Kidney tubule cell (primary cell): Measurements from ENCODE around the gene DNAJB12.
"Not testable (repeated sequence)": the region's sequence is repeated elsewhere in the genome, so short reads cannot be mapped to it uniquely, and the experiment has no call there.

ENCODE experiments used
- DNase-seq: peaks from one replicate; pipeline ENCODE4 v3.0.0-alpha.2; 2018; ENCODE audit warnings: low spot score

The DNAJB12 gene

DNA sequence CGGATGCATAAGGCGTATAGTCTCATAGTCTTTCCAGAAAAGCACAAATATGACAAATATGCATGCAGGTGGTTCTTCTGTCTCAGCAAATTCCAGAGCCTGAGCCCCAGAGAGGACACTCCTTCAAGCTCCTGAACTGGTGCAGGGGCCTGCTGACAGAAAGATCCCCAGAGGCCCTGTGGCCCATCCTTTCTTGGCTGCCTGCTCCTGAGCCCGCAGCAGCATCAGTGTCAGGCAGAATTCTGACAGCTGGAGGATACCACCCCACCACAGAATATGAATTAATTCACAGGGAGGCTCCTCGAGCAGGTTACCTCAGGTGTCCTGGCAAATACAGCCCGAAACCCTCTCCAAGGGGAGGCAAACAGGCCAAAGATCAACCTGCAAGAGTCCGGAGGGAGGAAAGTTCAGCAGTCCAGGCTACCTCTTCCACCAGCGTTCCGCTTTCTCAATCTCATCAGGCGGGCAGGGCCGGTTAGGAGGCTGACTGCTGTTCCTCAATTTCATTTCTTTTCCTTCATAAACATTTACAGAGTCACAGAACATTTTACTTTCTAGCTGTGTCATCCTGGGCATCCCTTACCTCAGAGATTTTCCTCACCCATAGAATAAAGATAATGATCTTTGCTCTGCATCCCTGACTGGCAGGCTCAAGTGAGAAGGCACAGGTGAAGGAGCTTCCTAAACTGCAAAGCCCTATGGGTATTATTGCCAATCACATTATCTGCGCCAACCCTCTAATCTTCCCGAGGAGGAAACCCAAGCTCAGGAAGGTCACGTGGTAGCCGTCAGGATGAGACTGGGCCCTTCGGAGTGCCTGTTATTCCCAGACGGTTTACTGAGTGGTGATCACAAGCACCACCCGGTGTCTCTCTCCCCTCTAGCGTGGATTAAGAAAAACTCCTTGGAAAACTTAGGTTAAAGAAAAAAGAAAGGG, 1.4 kb downstream of the DNAJB12 start:
- DNase-seq: peak; percentile 47

DNA sequence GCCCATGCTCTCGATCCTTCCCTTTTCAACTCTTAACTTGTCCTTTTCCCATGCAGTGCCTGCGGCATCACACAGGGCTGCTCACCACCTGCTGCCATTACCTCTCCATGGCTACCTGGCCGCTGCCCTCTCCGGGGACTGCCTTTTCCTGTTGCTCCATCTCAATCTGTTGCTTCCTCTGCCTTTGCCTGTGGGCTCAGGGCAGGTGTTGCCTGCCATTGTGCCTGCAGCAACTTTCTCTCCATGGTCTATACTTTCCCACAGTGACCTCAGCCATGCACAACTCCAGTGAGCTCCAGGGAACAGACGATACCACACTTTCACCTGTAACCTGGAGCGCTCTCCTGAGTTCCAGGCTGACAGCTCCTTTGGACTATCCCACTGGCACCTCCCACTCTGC, 3.2 kb downstream of the DNAJB12 start:
- no peak for DNase-seq

DNA sequence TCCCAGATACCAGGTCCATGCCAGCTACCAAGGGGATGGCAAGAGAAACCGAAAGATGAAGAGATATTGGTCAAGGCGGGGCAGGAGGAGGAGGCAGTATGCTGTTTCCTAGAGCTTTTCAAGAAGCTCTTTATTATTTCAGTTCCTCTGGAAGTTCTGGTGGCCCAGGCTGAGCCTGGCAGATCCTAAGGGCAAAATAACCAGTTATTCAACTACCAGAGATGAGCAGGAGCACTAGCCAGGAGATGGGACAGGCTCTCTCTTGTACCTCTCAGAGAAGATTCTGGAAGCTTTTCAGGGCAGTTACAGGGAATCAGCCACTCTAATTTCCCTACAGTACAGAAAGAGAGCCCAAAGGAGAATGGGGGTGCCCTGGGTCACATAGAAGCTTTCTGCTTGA, 5.3 kb downstream of the DNAJB12 start:
- no peak for DNase-seq

DNA sequence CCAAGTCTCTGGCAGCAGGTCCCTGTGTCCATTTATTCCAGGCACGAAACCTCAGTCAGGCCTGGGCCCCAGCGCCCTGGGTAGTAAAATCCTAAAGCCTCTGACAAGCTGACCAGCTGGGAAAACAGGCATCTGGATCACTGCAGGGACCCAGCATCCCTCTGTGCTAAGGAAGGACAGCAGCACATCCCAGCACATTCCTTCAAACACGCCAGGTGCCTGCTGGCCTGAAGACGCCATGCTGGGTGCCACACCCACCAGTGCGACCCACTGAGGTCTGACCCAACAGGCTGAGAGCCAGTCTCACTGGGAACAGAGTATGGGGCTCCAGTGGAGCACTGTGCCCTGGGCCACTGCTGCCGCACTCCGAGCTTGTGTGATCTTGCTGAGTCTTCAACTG, 6.4 kb downstream of the DNAJB12 start:
- DNase-seq: no peak

DNA sequence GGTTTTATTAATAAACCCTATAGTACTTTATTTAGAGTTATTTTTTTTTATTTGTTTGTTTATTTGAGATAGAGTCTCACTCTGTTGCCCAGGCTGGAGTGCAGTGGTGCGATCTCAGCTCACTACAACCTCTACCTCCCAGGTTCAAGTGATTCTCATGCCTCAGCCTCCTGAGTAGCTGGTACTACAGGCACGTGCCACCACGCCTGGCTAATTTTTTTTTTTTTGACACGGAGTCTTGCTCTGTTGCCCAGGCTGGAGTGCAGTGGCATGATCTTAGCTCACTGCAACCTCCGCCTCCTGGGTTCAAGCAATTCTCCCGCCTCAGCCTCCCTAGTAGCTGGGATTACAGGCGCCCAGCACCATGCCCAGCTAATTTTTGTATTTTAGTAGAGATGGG, 8.6 kb downstream of the DNAJB12 start:
- DNase-seq: not testable (repeated sequence)

DNA sequence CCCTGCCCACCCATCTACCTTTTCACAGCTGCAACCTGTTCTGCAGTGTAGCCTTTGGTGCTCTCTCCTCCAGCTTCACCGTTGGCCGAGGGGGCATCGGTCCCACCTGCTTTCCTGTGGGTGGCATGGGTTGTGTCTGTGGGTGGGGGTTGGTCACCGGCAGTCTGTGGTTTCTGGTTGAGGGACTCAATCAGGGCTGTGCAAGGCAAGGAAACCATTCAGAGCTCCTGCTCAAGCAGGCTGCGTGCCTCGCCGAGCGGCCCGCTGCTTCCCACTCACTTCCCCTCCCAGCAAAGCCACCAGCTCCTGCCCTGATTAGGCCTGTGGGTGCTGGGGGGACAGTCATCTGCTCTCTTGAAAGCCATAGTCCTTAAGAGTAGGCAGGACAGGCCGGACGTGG, 9.8 kb downstream of the DNAJB12 start:
- DNase-seq: no peak

DNA sequence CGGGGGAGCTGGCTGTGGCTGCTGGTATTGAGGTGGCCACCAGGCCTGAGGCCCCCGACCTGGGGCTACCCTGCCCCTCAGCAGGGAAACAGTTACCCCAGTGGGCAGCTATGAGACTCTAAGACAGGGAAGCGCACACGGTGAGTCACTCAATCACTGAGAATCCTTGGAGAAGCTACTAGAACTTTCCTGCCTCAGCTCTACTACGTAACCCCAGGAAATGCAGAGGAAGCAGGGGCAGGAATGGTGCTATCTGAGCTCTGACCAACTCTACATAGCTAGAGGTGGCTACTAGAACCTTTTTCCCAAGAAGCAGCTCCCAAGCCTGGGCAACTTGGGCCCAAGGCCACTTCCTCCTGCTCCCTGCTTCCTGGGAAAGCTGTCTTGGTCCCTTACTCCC, 11.8 kb downstream of the DNAJB12 start:
- no peak for DNase-seq

DNA sequence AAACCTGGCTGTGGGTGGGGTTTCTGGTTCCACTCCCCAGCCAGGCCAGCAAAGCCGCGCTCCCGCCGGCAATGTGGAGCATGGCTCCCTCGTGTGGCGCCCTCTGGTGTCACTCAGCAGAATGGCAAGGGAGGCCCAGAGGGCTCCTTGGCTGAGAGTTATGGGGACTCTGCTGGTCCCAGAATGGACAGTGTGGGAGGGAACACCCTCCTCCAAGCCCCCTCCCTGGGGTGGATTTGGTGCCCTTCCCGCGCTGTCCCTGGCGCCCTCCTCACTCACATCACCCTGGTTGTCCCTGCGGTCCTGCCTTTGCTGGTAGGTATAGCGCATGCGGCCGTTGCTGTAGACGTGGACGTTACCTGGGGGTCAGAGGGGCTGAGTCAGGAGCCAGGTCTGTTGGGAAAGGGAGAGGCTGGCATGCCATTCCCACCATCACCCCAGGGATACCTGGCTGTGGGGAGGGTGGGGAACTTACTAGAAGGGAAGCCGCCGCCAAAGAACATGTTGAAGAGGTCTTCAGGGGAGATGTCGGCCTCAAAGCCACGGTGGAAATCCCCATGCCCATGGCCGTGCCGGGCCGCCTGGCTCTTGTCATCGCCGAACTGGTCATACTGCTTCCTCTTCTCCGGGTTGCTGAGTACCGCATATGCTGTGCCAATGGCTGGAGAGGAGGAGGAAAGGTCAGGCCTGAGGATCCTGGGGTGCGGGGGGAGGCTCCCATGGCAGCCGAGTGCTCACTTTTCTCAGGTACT, 14.0 kb downstream of the DNAJB12 start:
- peak; percentile 59 for DNase-seq

DNA sequence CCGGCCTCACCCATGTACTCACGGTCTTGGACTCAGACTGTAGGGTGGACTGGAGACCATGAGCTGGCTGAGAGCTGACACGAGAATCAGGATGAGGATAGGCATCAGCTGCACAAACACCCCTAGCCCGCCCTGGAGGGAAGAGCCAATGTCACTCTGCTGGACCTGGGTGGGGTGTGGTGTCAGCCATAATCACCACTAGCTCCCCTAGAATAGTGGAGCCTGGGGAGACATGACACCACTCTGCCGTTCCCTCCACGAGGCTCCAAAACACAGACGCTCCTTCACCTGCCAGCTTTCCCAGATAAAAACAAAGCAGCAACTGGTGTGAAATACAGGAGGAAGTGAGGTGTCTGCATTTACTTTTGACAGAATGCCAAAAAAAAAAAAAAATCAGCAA, 16.5 kb downstream of the DNAJB12 start:
- DNase-seq: no peak

DNA sequence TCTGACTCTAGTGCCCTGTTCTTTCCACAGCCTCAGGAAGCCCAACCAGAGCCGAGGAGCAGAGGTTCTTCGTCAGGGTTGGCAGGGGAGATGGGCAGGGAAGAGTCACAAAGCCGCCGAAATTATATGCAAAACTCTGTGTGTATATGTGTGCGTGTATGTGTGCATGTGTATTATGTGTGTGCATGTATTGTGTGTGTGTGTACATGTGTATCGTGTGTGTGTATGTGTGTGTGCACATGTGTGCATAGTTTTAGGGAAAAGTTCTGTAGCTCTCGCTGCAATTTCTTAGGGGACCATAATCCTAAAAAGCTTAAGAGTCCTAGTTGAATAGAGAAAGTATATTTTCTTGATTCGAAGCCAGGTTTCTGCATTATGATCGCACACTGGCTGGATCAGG, 17.0 kb downstream of the DNAJB12 start:
- DNase-seq: no peak

DNA sequence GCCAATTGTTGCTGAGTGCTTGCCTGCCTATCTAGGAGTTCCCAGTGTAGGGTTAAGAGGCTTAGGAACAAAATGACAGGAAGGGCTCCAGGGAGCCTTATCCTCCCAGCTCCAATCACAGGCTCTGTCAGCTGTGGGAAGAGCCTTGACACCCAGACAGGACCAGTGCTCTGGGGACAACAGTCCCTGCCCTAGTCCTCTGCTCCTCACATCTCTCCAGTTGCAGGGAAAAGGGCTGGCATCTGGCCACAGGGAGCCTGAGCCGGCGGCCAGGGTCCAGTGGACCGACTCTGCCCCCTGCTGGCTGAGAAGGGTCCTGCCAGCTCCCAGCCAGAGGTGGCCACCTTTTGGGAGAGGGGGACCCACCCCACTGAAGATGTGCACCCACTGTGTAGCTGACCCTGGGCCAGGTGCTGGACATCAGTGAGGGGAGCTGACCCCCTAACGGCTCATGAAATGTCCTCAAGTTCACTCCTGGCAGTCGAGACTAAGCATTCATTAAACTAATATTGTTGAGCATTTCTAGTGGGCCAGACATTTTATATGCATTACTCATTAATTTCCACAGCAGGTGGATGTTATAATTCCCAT, 17.6 kb downstream of the DNAJB12 start:
- peak; percentile 68 for DNase-seq

DNA sequence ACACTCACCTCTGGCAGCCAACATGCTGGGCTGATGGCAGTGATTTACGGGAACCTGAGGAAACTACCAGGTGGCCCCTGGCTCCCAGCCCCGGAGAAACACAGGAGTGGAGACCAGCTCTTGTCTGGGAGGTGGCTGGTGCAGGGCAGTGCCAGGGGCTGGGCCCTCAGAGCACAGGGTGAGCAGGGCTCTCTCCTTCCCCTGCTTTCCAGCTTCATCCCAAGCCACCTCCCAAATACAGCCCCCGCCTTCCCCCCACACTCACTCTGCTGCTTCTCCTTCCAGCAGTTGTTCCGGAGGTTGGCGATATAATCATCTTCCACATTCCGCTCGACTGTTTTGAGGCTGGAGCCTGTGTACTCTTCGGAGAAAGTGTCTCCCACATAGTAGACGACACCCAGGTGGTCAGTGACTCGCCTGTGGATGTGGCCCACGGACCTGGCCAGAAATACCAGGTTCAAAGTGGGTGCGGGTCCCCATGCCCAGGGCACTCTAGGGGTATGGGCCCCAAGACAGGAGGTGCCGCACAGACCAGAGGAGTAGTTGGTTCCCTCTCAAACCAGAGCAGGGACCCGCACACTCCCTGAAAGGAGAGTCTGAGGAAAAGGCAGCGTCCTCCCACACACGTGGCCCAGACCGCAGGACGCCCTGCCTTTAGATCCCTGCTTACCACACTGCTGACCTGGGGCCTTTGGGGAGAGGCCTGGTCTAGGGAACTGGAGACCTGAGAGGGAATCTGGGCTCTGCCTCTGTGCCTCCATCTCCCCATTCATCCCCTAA, 18.3 kb downstream of the DNAJB12 start:
- no peak for DNase-seq

DNA sequence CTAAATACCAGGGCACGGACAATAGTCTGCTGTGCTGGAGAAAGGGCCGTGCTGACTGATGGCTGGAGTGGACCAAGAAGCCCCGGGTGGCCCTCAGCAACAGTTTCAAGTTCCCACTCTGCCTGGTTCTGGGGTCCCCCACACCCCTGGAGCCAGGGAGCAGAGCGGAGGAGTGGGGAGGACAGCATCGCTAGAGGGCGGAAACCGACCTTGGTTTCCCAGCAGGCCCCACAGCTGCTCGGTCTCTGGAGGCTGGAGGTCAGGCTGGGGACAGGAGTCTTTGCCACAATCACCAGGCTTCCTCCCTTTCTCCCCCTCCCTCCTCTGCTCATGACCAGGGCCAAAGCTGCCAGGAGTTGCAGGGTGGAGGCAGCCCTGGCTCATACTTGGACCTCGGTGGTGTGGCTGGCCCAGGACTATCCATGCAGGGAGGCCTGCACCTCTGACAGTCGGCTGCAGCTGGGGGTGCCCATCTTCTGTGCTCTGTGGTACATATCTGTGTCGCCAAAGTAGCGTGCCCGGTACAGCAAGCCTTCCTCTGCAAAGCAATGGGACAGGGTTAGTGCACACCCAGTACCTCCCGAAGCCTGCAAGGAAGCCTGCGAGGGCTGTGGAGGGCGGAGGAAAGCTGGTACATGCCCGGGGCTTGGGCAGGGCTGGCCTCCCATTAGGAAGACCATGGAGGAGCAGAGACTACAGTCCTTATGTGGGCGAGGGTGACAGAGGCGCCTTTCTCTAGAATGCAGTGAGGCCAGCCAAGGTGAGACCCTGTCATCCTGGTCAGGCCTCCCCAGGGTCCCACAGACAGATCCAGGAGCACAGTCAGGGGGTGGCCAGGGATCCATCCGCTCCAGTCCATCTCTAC, 19.1 kb downstream of the DNAJB12 start:
- DNase-seq: peak; percentile 62

DNA sequence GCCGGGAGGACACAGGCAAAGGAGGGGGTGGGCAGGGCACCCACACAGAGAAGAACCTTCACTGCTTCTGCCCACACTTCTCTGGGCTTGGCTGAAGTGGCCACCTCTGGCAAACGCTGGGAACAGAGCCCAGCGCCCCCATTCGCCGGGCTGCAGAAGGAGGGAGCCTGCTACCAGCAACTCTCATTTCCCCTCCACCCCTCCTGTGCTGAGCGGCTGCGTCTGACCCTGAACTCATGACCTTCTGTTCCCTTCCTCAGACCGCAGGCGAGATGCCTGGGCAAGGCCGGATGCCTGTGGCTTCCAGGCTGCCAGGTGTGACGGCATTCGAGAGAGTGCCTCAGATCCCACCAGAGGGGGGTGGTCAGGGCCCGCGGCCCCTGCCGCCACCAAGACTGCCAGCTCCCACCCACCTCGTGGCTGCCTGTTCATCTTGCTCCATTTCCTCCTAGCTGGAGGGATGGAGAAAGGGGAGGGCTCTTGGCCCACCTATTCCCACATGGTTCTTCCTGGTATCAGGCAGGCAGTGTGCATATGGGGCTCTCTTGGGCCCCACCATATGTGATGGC, 19.8 kb downstream of the DNAJB12 start:
- peak; percentile 94 for DNase-seq

DNA sequence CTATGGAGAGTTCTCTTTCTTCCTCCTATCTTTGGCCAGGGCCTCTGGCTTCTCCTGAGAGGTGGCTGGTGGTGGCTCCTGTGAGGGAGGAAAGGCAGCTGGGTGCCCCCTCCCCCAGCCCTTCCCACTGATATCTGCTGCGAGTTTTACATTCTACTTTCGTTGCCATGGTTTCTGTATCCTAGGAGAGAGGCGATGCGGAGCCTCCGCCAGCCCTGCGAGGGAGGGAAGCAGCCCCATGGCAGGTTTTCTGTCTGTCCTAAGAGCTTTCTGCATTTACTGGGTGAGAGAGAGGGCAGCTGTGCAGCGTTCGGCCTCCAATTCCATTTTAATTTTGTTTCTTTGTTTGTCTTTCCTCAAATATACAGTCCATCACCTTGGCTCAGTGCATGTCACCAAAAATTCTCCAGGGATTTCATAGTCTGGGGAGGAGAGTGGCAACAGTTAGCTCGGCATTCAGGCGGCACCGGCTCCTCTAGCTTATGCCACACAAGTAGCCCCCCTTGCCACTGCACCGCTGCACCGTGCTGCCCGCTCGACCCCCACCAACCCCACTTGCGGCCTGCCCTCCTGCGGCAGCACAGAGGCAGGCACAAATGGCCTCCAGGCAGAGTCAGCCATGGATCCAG, 20.4 kb downstream of the DNAJB12 start:
- no peak for DNase-seq

DNA sequence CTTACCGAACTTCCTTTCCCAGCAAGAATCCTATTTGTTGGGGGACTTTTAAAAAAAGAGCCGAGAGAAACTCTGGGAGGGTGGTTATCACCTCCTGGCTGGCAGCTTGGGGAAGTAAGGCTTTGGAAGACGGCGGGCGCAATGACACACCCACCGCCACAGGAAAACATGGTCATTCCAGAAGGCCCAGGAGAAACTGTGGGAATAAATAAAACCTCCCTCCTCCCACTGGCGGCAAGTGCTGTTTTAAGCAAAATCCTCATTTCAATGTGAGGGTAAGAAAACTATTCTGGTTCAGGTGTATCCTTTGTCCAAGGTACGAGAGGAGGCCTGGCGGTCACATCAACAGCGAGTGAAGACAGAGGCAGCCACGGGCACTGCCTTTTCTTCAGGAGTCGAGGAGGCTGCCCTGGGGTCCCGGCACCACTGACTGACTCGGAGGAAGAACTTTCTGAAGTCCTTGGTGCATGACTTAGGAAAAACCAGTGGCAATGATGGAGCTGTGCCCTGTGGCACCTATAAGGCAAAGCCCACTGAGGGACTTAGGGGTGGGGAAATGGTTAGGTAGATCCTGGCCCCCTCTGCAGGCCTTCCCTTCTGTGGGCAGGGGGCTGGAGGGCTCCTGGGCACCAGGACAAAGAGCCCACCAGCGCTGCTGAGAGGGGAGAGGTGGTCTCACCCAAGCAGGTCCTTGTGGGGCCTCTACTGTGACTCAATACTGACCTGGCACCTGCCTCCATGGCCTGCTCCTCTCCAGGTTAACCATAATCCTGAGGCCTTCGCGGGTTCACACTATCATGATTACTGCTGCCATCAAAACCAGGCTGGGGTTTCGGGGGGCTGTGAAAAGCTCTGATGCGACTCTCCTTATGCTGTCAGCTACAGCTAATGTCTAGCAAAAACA, 21.4 kb downstream of the DNAJB12 start:
- DNase-seq: no peak

DNA sequence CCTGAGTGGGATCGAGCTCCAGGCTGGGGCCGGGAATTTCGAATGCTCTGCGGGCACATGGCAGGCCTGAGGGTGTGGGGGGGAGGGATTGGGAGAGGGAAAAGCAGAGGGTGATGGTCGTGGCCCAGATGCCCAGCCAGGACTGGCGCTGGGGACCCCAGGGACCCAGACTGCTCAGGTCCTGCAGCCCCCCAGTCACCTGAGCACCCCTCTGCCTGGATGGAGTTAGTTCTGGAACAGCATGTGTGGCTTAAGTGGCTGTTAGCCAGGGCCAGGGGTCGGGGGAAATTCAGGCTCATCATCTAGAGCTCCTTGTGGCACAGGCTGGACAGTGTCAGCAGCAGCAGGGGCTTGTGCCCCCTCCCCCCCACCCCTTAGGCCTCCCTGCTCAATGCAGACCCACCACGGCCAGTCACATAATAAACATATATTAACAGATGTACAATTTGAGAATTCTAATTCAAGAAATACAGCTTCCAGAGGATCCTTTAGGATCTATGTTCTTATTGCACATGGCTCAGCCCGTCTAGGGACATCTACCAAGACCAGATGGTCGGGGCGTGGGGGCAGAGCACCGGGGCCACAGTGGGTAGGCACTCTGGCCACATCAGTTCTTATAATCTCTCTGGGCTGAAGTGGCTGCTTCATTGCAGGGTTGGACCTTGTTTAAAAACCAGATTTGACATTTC, 22.2 kb downstream of the DNAJB12 start:
- DNase-seq: no peak

DNA sequence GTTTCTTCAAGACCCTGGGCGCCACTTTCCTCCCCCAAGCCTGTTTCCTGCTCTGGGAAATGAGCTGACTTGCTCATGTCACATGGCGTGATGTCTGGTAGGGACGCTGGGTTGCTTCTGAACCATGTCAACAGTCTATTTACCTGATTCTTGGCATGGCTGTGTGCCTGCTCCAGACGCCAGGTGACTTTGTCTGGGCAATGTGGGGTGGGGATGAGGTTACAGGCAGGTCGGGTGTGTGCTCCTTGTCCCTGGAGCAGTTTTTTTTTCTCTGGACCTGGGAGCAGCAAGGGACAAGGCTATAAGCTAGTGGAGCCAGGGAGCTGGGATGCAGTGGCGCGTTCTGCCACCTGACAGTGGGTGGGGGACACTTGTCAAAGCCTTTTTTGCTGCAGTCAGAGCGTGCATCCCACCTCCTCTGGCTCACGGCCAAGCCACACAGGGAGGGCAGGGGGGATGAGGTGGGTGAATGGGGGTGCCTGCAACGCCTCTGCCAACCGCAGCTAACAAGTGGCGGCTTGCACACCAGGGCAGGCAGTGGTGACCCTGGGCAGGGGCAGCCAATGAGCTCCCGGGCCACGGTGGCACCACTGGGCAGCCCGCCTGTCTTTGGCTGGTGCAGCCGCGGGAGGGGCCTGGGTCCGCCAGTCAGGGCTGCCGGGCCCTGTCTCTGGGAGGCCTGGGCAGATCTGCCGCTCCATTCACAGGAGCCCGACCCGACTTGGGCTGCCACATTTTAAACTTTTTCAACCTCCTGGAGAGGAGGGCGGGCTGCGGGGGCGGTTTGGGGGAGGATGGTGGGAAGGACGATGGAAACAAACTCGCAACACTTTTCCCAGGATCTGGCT, 22.9 kb downstream of the DNAJB12 start:
- DNase-seq: peak; percentile 95
